HS-27A (cell line): Measurements from ENCODE around the gene MDGA2.
"Not testable (repeated sequence)": the region's sequence is repeated elsewhere in the genome, so short reads cannot be mapped to it uniquely, and the experiment has no call there.

Experiments used
- DNase-seq: peaks from one replicate; pipeline ENCODE4 v3.0.0-alpha.2; 2012; ENCODE audit warnings: low read depth, missing footprints

The MDGA2 gene

DNA sequence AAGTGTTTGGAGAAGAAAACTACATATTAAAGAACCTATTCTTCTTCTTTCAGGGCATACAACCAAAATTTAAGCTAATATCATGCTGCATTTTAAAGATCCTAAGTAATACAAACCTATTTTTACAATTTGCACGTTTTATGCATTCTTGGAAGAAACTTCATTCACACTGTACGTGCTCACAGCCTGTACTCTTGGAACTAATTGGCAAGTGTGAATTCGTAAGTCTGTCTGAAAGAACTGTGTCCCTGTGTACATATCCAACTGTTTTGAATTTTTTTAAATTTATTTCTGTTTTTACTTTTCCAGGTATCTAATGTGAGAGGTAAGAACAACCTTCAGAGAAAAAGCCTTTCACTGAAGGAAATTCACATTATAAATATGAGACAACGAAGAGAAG is 347.0 kb downstream of the MDGA2 start:
- no peak for DNase-seq

- DNase-seq = no peak
These were observed 348.1 kb downstream of the MDGA2 start for GRCh38 chr14:47327336-47327735.

GRCh38 chr14:47322751-47323150 is 352.7 kb downstream of the MDGA2 start:
- no peak for DNase-seq

- DNase-seq = no peak
These were observed 373.3 kb downstream of the MDGA2 start for GRCh38 chr14:47302121-47302520.

DNA sequence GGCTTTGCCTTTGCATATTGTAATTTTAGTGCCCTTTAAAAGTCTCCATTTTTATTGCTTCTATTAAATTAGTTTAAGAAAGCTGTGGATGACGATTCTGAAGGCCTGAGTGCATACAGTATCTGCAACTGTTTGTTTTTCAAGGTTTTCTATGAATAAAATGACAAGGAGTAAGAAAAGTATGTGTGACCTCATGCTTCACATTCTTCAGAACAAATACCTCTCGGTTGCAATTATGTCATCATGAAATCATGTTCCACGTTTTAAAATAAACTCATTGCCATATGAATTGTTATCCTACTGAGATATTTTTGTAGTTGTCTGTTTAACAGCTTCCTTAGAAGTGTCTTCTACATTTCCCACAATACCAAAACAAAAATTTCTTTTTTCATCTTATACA is 374.6 kb downstream of the MDGA2 start:
- DNase-seq = no peak

- no peak for DNase-seq
These were observed 378.0 kb downstream of the MDGA2 start for GRCh38 chr14:47297374-47297773.

- no peak for DNase-seq
These were observed 391.1 kb downstream of the MDGA2 start for GRCh38 chr14:47284283-47284682.

- DNase-seq = not testable (repeated sequence)
These were observed 393.6 kb downstream of the MDGA2 start for GRCh38 chr14:47281761-47282160.

DNA sequence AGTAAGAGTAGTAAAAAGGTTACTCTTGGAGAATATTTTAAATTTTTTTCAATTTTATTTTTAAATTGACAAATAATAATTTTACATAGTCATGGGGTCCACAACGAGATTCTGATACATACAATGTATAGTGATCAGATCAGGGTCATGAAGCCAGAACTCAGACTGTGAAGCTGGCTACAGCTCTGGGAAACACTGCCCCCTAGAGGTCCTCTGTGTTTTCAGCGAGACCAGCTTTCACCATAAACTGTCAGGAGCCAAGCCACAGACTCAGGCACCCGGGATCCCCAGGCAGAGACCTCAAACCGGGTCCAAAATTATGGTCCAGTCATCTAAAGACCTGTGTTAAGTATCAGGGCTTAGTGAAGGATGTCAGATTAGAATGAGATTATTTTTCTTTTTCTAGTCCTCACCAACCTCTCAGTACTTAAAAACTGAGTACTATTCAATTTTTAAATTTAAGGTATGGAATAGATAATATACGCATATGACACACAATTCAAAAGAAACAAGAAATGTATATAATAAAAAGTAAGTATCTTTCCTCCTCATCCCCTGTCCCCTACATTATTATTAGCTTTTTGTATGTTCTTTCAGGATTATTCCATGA is 397.1 kb downstream of the MDGA2 start:
- DNase-seq = no peak

DNA sequence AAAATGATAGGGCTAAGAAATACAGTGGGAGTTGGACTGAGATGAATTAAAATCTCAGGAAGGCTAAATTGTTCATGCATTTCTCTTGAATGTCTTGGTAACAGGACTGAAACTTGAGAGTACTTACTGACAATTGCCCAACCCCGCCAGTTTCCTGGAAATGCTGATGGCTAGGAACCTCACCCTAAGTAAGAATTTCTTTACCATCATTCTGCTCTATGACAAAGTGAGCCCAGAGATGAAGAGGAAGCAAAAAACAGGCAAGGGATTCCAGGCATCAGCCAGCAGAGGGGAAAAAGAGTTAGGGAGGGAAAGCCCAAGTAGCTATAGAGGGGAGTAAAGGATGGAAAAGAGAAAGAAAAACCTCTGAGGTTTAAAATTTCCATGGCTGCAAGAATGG is 397.7 kb downstream of the MDGA2 start:
- DNase-seq = no peak

GRCh38 chr14:47276931-47277330 is 398.5 kb downstream of the MDGA2 start:
- DNase-seq = no peak

DNA sequence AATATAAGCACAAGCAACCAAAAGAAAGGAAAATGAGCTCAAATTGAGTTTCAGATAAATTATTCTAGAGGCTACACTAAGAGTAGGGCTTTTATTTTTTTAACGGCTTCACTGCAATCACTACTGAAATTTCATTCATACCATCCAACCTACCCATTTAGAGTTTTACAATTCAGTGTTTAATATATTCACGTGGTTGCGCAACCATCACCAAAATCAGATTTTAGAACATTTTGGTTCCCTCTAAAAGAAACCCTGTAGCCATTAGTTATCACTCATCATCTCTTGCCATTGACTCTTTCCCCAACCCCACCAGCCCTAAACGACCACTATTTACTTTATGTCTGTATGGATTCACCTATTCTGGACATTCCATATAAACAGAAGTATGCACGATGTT is 401.5 kb downstream of the MDGA2 start:
- DNase-seq = no peak

GRCh38 chr14:47270715-47271114 is 404.7 kb downstream of the MDGA2 start:
- DNase-seq = no peak

DNA sequence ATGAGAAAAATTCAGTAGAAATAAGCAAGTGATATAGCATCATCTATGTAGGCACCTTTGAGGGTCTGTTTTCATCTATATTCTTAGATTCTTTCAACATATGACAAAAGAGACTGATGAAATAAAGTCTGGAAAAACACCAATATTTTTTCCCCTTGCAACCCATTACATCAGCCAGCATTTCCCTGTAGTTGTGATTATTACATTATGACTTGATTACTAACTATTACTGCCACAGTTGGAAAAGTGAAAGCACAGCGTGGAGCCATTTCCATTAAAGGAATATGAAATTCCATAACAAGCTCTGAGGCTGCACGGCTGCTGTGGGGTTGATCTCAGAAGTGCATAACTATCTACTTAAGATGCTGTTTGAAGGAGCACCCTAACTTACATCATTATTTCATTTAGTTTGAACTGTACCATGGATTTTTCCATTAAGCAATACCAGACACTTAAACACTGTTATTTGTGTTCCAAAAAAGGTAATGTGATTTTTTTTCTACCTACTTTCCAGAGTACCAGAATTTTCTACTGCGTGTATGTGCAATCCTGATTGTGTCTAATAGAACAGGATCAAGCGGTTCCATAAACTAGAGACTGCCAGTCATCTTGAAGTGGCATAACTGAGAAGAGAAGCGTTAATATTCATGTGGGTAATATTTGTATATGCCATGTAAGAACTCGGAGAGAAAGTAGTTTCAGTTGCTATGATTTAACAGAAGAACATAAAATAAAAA is 405.5 kb downstream of the MDGA2 start:
- DNase-seq = no peak

DNA sequence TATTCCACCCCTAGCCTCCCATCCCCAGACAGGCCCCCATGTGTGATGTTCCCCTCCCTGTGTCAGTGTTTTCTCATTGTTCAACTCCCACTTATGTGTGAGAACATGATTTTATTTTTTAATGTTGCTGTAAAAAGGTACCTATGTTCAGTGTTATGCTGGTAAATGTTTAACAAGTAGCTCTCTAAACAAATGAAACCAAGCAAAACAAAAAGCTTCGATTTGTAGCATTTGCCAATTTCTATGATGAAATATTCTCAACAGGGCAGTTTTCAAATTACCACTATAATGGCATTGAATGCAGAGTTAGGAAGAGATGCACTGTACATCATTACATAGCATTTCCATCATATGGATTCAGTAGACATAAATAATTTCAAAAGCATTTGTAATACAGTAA is 410.6 kb downstream of the MDGA2 start:
- no peak for DNase-seq

GRCh38 chr14:47262801-47263200 is 412.6 kb downstream of the MDGA2 start:
- DNase-seq = no peak

GRCh38 chr14:47261350-47261749 is 414.1 kb downstream of the MDGA2 start:
- DNase-seq = no peak

- no peak for DNase-seq
These were observed 415.6 kb downstream of the MDGA2 start for GRCh38 chr14:47259796-47260195.

DNA sequence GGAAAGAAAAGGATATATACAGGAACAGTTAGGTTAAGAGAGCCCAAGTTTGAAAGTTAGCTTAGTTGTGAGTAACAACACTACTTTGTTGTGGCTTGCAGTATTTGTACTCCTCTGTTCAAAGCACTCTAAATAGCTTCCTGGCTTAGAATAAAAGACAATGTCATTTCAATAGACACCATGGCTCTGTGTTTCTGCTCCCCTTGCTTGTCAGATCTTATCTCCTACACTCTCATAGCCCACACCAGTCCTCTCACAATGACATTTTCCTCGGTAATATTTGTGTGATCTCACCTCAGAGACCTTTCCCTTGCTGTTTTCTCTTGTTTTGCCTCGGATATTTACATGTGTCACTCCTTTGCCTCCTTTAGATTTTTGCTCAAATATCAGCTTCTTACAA is 418.4 kb downstream of the MDGA2 start:
- DNase-seq = no peak

DNA sequence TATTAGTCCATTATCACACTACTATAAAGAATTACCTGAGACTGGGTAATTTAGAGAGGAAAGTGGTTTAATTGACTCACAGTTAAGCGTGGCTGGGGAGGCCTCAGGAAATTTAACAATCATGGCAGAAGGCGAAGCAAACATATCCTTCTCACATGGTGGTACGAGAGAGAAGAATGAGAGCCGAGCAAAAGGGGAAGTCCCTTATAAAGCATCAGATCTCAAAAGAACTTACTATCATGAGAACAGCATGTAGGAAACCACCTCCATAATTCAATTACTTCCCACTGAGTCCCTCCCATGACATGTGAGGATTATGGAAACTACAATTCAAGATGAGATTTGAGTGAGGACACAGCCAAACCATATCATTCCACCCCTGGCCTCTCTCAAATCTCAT is 422.6 kb downstream of the MDGA2 start:
- no peak for DNase-seq

DNA sequence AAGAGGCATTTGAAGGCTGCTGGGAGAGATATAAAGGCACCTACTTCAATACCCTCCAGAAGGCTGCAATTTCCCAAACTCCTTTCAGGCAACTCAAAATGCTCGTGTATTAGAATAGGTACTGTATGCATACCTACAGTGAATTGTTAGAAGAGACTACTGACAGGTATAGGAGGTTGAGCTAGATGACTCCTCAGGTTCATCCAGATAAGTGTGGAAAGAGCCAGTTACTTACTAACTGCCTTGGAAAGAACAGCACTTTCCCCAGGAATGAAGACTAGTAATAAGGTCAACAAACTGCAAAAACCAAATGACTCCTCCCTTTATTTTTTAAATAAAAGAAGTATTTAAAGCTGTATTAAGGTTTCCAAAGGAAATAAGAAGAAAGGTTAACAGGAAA is 429.0 kb downstream of the MDGA2 start:
- no peak for DNase-seq

GRCh38 chr14:47242579-47242978 is 432.8 kb downstream of the MDGA2 start:
- not testable (repeated sequence) for DNase-seq

GRCh38 chr14:47240748-47241437 is 434.5 kb downstream of the MDGA2 start:
- DNase-seq = no peak
